HG02840 (cell line): ENCODE results near the gene DOCK1.

Source experiments
- ATAC-seq: cut with Tn5 transposase; IDR thresholded peaks from one replicate; pipeline ENCODE4 v1.9.1; 2021; ENCODE audit warnings: mild to moderate bottlenecking, moderate library complexity, moderate number of reproducible peaks; ENCODE audit not compliant: unreplicated experiment, low FRiP score

Gene DOCK1

DNA sequence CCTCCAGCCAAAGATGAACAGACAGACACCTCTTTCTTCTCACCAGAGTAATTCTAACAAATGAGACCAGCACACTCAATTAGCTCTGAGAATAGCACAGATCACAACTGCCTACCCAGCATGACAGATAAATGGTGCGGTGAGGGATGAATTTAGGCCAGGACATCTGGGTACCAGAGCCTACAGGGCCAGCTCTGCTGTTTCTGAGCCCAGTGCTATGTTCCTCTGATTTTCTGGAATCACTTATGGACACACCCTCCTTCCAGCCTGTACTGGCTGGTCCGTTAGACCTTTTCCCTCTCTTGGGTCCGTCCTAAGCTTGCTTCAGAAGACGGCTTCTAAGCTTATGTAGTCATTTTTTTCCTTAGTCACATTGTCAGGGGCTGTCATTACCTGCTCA, 217.6 kb downstream of the DOCK1 start:
- no peak for ATAC-seq

- ATAC-seq: no peak
These were observed 218.4 kb downstream of the DOCK1 start for GRCh38 chr10:127123626-127124025.

GRCh38 chr10:127125331-127125730, 220.1 kb downstream of the DOCK1 start:
- ATAC-seq: no peak

GRCh38 chr10:127127822-127128221, 222.6 kb downstream of the DOCK1 start:
- ATAC-seq: no peak

- no peak for ATAC-seq
These were observed 223.9 kb downstream of the DOCK1 start for GRCh38 chr10:127129104-127129503.

DNA sequence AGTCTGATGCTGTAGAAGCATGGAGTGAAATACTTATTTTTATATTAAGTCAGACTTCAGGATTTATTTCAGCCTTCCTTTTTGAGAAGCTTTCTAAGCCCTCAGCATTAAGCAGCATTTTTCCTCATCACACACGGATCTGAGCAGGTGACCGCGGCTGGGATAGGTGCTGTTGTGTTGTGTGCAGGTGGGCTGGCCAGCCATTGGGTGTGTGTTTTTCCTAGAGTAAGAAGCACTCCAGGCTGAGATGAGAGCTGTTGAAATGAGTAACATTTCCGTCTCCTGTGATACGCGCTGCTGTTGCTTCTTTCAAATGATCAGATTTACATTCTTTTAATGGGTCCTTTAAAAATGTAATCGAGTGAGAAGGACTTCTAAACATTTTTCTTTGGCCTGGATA, 227.2 kb downstream of the DOCK1 start:
- no peak for ATAC-seq

- ATAC-seq: no peak
These were observed 228.0 kb downstream of the DOCK1 start for GRCh38 chr10:127133225-127133624.

DNA sequence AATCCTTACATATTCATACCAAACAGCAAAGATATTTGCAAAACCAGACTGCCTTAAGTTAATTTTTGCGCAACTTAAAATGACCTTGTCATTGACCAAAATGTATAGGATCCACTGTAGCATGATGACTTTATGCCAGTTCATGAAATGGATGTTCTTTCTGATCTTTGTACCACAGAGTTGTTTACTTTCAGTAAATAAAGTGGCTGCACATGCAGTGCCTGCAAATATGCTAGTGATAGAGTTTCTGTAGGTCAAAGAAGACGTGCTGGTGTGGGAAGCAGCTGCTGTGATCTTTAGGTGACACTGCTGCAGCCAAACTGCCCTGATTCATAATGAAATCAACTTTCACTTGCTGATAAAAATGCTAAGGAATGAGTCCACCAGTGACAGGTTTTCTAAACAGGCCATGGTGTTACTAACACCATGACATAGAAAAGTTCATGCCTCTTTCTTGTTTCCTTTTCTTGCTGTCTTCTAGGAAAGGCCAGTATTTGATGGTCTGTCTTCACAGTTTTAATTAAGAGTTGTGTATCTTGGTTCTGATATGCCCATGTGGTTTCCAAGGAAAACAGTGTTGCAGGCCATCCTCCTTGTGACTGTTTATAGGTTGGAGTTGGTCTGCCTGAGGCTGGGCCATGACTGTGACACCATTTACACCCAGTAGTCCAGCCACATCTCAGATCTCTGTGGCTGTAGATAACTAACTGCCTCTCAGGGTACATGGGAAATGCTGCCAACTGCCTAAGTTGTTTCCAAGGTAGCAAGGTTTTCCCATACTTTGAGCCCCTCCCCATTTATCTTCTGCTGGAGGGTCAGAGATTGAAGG, 228.7 kb downstream of the DOCK1 start:
- ATAC-seq: no peak

GRCh38 chr10:127135844-127136577, 230.8 kb downstream of the DOCK1 start:
- no peak for ATAC-seq

DNA sequence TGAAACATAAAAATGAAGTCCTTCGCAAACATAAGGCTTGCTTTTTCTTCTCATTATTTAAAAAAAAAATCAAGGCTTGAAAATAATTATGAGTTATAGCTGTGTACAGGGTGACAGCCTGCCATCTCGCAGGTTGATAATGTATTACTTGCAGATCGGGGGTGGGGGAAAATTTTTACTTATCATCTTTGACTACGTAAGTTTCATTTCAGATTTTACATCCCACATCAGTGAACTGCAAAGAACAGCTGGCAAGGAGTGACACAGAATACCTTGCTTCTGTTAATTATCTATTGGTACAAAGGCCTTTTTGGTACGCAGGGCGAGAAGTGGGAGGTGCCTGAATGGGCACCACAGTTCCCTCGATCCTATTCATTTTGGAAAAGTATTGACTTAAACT, 232.2 kb downstream of the DOCK1 start:
- ATAC-seq: no peak

DNA sequence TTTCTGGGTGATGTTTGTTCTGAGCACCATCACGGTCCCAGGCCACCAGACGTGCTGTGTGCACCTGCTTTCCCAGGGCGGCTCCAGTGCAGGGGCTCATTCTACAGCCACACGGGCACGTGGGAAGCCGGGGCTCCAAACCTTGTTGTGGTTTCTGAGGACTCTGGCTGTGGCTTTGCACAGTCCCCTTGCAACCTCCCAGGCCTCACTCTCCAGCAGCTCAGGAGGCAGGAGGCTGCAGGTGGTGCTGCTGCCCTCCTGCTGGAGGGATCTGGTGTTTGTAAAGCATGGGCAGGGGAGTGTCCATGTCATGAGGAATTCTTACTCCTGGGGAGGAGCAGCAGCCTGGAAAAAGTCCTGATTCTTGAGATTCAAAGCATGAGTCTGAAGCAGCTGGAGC, 236.9 kb downstream of the DOCK1 start:
- ATAC-seq: no peak

DNA sequence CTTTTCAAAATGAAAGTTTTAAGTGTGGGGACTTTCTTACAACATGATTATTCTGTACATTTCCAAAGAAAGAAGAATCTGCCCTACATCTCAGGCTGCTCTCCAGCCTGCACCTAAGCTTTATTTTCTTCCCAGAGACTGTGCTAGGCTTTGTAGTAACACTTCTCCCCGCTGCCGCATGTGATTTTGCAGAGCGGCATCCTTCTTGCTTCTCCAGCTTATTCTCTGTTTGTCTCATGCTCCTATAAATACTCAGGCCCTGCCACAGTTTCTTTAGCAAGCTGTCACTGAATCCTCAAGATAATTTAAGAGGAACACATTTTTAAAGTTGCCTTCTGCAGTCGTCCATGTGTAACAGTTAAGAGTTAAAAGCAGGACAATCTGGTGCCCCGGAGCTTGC, 237.6 kb downstream of the DOCK1 start:
- no peak for ATAC-seq

DNA sequence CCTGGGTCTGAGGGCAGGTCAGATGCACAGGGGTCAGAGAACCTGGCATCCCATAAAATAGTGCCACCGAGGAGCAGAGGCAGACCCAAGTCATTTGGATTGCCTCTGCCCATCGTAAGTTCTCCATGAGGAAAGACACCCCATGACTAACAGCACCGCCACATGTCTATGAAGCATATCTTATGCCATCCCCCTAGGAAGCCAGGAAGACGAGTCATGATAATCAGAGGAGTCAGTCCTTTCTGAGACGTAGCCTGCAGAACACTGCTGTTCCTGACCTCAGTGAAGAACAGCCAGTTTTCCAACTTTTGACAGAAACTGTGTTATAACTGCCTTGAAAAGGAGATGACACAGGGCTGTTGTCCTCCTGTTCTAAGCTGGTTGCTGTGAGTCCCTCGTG, 239.9 kb downstream of the DOCK1 start:
- no peak for ATAC-seq

DNA sequence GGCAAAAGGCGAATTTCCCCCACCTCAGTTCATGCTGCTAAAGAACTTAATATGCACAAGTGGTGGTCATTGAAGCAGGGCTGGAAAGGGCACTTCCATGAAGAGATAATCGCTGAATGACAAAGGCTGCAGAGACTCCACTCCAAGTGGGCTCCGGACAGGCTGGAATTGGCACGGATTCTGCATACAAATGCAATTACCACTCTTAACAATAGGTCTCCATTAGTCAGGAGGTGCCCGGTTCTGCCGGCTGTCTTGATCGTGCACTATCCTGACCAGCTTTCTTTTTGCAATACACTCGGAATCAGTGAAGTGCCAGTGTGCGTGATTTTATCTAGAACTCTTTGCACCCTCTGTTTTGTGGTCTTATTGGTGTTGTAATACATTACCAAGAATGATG, 241.4 kb downstream of the DOCK1 start:
- ATAC-seq: no peak

DNA sequence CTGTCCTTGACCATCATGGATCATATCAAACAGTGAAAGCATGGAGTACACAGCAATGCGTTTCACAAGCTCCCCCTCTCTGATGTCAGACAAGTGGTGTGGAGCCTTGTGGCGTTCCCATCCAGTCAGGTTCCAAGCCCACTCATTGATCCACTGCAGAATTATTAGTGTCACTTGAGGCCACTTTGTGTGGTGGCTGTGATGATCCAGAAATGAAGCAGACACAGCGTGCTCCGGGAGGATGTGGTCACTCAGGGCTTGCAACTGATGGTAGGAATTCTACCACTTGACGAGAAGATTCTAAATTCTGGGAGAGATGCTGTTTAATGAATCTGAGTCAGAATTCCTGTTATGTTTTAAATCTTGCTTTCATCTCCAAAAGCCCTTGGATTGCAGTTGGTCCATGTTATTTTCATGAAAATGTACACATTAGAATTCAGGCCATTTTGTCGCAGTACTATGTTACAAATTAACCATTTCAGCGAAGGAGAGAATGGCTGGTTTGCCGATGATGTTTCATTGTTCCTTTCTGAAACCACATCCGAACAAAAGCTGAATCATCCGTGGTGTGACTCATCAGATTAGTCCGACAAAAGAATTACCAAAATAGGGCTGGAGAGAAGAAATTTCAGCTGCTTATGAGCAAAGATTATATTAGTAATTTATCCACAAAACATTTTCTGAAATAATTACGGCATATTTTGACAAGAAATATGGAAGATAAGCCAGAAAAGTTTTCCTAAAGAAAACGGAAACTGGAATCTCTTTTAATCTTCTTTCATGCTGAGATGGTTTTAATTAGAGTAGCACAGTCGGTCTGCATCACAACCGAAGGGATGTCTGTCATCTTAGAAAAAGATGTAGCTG, 243.1 kb downstream of the DOCK1 start:
- ATAC-seq: no peak

- ATAC-seq: no peak
These were observed 243.6 kb downstream of the DOCK1 start for GRCh38 chr10:127148933-127149220.

GRCh38 chr10:127149501-127150081, 244.4 kb downstream of the DOCK1 start:
- no peak for ATAC-seq

- no peak for ATAC-seq
These were observed 244.9 kb downstream of the DOCK1 start for GRCh38 chr10:127150136-127150535.

DNA sequence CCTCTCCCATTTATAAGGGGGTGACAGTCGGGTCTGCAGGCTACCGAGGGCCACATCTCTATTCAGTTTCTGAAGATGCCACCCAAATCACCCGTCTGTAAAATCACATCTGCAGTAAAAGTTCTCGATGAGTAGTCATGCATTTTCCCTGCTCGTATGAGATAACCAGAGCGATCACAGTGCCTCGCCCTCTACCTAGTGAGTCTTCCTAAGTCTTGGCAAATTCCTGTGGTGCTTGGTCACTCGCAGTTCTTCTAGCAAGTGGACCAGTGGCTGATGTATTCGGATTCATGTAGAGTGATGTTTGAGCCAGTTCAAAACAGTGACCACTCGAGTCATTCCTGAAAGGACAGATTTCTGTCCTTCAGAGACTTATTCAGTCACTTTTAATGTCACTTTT, 246.3 kb downstream of the DOCK1 start:
- no peak for ATAC-seq

DNA sequence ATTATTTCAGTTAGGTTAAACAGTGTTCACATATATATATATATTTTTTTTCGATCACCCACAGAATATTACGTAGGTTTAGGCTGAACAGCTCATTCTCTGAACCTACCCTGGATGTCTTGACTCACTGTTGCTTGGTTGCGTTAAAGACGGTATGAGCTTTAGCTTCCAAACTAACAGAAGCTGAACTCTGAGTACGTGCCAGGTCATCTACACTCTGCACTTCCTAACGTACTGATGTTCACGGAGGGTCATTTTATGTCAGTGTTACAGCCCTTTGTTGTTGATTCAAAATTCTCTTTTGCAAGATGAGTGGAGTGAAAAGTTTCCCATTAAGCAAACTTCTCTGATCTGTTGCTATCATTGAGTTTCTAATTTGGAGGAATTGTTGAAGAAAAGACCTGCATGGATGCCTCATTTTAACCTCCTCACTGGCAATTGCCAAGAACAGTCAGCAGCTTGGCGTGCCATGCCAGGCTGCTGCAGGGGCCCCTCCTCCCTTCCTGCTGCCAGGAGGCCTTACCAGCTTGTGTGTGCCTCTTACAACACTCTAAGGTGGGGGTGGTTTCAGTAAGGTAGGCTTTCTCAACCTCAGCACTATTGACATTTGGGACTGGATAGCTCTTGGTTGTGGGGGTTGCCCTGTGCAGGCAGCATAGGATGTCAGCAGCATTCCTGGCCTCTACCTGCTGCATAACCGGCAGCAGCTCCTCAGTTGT, 246.9 kb downstream of the DOCK1 start:
- no peak for ATAC-seq
